PC-3 (cell line): ENCODE data around the gene SP1.
"Not testable (repeated sequence)": the region's sequence is repeated elsewhere in the genome, so short reads cannot be mapped to it uniquely, and the experiment has no call there.

Experiments used
- EZH2 ChIP-seq: fragments of 300-600 bp; sonication (generic); IDR thresholded peaks from one replicate; pipeline ENCODE4 v1.6.1; 2017; ENCODE audit warnings: antibody characterized with exemption, mild to moderate bottlenecking, low read length; ENCODE audit not compliant: unreplicated experiment
- EZH2phosphoT487 ChIP-seq: fragments of 300-600 bp; sonication (generic); IDR thresholded peaks from 2 replicates; pipeline ENCODE4 v1.6.1; 2018; ENCODE audit warnings: mild to moderate bottlenecking, antibody characterized with exemption, low read length, borderline replicate concordance
- TF ChIP-seq, protein P1 (sequence below): fragments of 300-600 bp; sonication (generic); conservative IDR thresholded peaks from 2 replicates; pipeline ENCODE4 v1.5.1; 2017; ENCODE audit warnings: antibody characterized with exemption, low read depth, mild to moderate bottlenecking, low read length

DNA sequence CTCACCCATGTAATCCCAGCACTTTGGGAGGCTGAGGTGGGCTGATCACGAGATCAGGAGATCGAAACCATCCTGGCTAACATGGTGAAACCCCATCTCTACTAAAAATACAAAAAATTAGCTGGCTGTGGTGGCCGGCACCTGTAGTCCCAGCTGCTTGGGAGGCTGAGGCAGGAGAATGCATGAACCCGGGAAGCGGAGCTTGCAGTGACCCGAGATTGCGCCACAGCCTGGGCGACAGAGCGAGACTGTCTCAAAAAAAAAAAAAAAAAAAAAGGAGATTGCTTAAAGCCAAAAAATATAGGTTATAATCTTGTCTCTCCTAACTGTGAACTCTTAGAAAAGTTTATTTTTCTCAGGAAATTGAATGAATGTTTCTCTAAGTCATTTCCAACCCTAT is 55.4 kb downstream of the SP1 start:
- TF ChIP-seq, protein P1, sequence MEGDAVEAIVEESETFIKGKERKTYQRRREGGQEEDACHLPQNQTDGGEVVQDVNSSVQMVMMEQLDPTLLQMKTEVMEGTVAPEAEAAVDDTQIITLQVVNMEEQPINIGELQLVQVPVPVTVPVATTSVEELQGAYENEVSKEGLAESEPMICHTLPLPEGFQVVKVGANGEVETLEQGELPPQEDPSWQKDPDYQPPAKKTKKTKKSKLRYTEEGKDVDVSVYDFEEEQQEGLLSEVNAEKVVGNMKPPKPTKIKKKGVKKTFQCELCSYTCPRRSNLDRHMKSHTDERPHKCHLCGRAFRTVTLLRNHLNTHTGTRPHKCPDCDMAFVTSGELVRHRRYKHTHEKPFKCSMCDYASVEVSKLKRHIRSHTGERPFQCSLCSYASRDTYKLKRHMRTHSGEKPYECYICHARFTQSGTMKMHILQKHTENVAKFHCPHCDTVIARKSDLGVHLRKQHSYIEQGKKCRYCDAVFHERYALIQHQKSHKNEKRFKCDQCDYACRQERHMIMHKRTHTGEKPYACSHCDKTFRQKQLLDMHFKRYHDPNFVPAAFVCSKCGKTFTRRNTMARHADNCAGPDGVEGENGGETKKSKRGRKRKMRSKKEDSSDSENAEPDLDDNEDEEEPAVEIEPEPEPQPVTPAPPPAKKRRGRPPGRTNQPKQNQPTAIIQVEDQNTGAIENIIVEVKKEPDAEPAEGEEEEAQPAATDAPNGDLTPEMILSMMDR: not testable (repeated sequence)
- not testable (repeated sequence) for TF ChIP-seq EZH2phosphoT487, EZH2
